Suppressor macrophage treated with lipopolysaccharide for 1 hour (primary cell): ENCODE results near the gene SLC33A1.

ENCODE experiments used
- DNase-seq, 3 donors: peaks; one replicate each; pipeline ENCODE4 v3.0.0-alpha.2; 2020 to 2022

SLC33A1 gene

DNA sequence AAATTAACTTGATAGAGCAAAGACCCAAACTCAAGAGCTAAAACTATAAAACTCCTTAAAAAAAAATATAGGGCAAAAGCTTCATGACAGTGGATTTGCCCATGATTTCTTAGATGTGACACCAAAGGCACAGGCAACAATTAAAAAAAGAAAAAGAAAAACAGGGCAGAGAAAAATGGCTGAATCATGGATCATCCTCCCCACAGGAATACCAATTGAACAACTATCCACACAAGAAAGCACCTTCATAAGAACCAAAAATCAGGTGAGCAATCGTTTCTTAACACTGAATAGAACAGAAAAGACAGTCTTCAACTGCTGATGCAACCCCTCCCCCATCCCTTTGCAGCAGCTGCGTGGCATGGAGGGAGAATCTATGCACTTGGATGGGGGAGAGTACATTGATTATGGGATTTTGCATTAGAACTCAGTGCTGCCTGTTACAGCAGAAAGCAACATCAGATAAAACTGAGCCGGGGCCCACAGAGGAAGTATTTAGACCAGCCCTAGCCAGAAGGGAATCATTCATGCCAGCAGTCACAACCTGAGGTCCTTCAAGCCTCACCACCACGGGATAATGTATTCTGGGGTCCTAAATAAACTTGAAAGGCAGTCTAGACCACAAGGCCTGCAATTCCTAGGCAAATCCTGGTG is 63.8 kb downstream of the SLC33A1 start:
- no peak for DNase-seq

DNA sequence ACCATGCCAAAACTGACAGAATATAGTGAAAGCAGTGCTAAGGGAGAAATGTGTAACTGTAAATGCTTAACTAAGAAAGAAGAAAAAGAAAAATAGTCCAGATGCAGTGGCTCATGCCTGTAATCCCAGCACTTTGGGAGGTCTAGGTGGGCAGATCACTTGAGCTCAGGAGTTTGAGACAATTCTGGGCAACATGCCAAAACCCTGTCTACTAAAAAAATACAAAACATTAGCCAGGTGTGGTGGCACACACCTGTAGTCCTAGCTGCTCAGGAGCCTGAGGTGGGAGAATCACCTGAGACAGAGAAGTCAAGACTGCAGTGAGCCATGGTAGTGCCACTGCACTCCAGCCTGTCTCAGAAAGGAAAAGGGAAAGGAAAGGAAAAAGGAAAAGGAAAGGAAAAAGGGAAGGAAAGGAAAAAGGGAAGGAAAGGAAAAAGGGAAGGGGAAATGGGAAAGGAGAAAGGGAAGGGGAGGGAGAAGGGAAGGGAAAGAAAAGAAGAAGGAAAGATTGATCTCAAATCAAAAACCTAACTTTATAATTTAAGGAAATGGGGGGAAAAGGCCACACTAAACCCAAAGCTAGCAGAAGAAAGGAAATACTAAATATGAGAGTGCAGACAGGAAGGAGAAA is 68.4 kb downstream of the SLC33A1 start:
- DNase-seq, result no peak

GRCh38 chr3:155782390-155782953 is 71.8 kb downstream of the SLC33A1 start:
- DNase-seq, result no peak

DNA sequence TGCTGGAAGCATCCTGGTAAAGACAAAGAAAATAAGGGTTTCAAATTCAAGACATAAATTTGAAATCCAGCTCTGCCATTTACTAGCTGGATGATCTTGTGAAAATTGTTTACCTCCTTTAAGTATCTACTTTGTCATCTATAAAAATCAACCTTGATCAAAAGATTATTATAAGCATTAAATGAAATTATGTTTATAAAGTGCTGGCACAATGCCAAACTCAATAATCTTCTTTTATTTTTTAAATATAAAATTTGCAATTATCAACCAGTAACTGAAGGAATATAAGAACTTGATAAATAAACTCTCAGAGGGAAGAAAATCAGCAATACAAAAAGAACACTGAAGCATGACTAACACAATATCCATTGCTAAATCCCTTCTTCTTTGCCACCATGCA is 73.9 kb downstream of the SLC33A1 start:
- DNase-seq, result no peak

- DNase-seq, result no peak
Observed at GRCh38 chr3:155778462-155778861, 75.8 kb downstream of the SLC33A1 start.

GRCh38 chr3:155772801-155773200 is 81.4 kb downstream of the SLC33A1 start:
- no peak for DNase-seq

- peak in 1 of 3 donors; percentile 7 for DNase-seq
Observed at GRCh38 chr3:155771126-155771525, 83.1 kb downstream of the SLC33A1 start.
